Memory B cell (primary cell): ENCODE results near the gene TSPAN18.

Source experiments
- ATAC-seq: fragments of 150-1000 bp; cut with Tn5 transposase; 2 replicates; pipeline ENCODE4 v1.10.0; 2021; ENCODE audit warnings: low read depth, mild to moderate bottlenecking, moderate library complexity
- DNase-seq, 2 donors: peaks; one replicate each; pipeline ENCODE4 v3.0.0; 2022; ENCODE audit warnings: low spot score in 2 of 2
- H3K27ac Mint-ChIP-seq: one replicate; pipeline ENCODE4 v1.8.0; 2022; ENCODE audit warnings: mild to moderate bottlenecking, moderate library complexity, mixed read lengths
- H3K27me3 Mint-ChIP-seq: one replicate; pipeline ENCODE4 v1.8.0; 2022; ENCODE audit warnings: mixed read lengths
- H3K36me3 Mint-ChIP-seq: one replicate; pipeline ENCODE4 v1.8.0; 2022; ENCODE audit warnings: mild to moderate bottlenecking, mixed read lengths
- H3K4me1 Mint-ChIP-seq: one replicate; pipeline ENCODE4 v1.8.0; 2022; ENCODE audit warnings: mixed read lengths
- H3K4me3 Mint-ChIP-seq: one replicate; pipeline ENCODE4 v1.8.0; 2022; ENCODE audit warnings: mild to moderate bottlenecking, moderate library complexity, mixed read lengths
- H3K9me3 Mint-ChIP-seq: one replicate; pipeline ENCODE4 v1.8.0; 2022; ENCODE audit warnings: mixed read lengths

TSPAN18 gene

GRCh38 chr11:44903518-44903917, 176.8 kb downstream of the TSPAN18 start:
- Mint-ChIP-seq H3K4me1 (peaks cover 9% of the 10 kb centered on the region), H3K27me3 (peaks cover 10% of the 10 kb centered on the region), H3K36me3 (no peaks in the 10 kb centered on the region), H3K27ac (no peak overlapping the region), H3K4me3 (no peak overlapping the region), H3K9me3 (no peaks in the 10 kb centered on the region)
- no peak for ATAC-seq
- DNase-seq = no peak

GRCh38 chr11:44904261-44905020, 177.7 kb downstream of the TSPAN18 start:
- Mint-ChIP-seq H3K27ac (no peak overlapping the region), H3K9me3 (no peaks in the 10 kb centered on the region), H3K27me3 (peaks cover 12% of the 10 kb centered on the region), H3K36me3 (no peaks in the 10 kb centered on the region), H3K4me1 (peaks cover 9% of the 10 kb centered on the region), H3K4me3 (no peak overlapping the region)
- ATAC-seq (no peak), DNase-seq (no peak)

- DNase-seq (peak; percentile 25 to 37), ATAC-seq (peak; percentile 96)
- peaks cover 12% of the 10 kb centered on the region for H3K27me3 Mint-ChIP-seq
- H3K9me3 Mint-ChIP-seq = no peaks in the 10 kb centered on the region
- H3K27ac Mint-ChIP-seq = no peak overlapping the region
- H3K4me3 Mint-ChIP-seq = peak overlapping the region; percentile 8
- peaks cover 9% of the 10 kb centered on the region for H3K4me1 Mint-ChIP-seq
- no peaks in the 10 kb centered on the region for H3K36me3 Mint-ChIP-seq
Observed at GRCh38 chr11:44905131-44905866, 178.5 kb downstream of the TSPAN18 start.

- H3K36me3 Mint-ChIP-seq = no peaks in the 10 kb centered on the region
- no peaks in the 10 kb centered on the region for H3K9me3 Mint-ChIP-seq
- H3K27ac Mint-ChIP-seq = no peak overlapping the region
- DNase-seq (no peak), ATAC-seq (no peak)
- H3K4me3 Mint-ChIP-seq = no peak overlapping the region
- peaks cover 12% of the 10 kb centered on the region for H3K27me3 Mint-ChIP-seq
- peaks cover 13% of the 10 kb centered on the region for H3K4me1 Mint-ChIP-seq
Observed at GRCh38 chr11:44906649-44907048, 179.9 kb downstream of the TSPAN18 start.

GRCh38 chr11:44909557-44909956, 182.8 kb downstream of the TSPAN18 start:
- H3K36me3 Mint-ChIP-seq = no peaks in the 10 kb centered on the region
- no peak overlapping the region for H3K4me3 Mint-ChIP-seq
- no peaks in the 10 kb centered on the region for H3K9me3 Mint-ChIP-seq
- H3K27me3 Mint-ChIP-seq = peaks cover 11% of the 10 kb centered on the region
- ATAC-seq (no peak), DNase-seq (no peak)
- peaks cover 15% of the 10 kb centered on the region for H3K4me1 Mint-ChIP-seq
- no peak overlapping the region for H3K27ac Mint-ChIP-seq

- H3K27me3 Mint-ChIP-seq = peaks cover 7% of the 10 kb centered on the region
- H3K9me3 Mint-ChIP-seq = no peaks in the 10 kb centered on the region
- ATAC-seq (no peak), DNase-seq (no peak)
- no peaks in the 10 kb centered on the region for H3K36me3 Mint-ChIP-seq
- no peak overlapping the region for H3K4me3 Mint-ChIP-seq
- H3K4me1 Mint-ChIP-seq = peaks cover 13% of the 10 kb centered on the region
- no peak overlapping the region for H3K27ac Mint-ChIP-seq
Observed at GRCh38 chr11:44910591-44910990, 183.8 kb downstream of the TSPAN18 start.

GRCh38 chr11:44911029-44911814, 184.5 kb downstream of the TSPAN18 start:
- H3K27me3 Mint-ChIP-seq = peaks cover 7% of the 10 kb centered on the region
- ATAC-seq (peak; percentile 69), DNase-seq (peak; percentile 84 to 86)
- H3K9me3 Mint-ChIP-seq = no peaks in the 10 kb centered on the region
- peaks cover 14% of the 10 kb centered on the region for H3K4me1 Mint-ChIP-seq
- no peak overlapping the region for H3K27ac Mint-ChIP-seq
- no peak overlapping the region for H3K4me3 Mint-ChIP-seq
- H3K36me3 Mint-ChIP-seq = no peaks in the 10 kb centered on the region

GRCh38 chr11:44912270-44912987, 185.7 kb downstream of the TSPAN18 start:
- H3K4me1 Mint-ChIP-seq = peaks cover 19% of the 10 kb centered on the region
- H3K36me3 Mint-ChIP-seq = no peaks in the 10 kb centered on the region
- H3K4me3 Mint-ChIP-seq = no peak overlapping the region
- H3K27ac Mint-ChIP-seq = no peak overlapping the region
- peaks cover 7% of the 10 kb centered on the region for H3K27me3 Mint-ChIP-seq
- no peaks in the 10 kb centered on the region for H3K9me3 Mint-ChIP-seq
- ATAC-seq = no peak
- DNase-seq = no peak

GRCh38 chr11:44913502-44913901, 186.7 kb downstream of the TSPAN18 start:
- Mint-ChIP-seq H3K27me3 (peaks cover 7% of the 10 kb centered on the region), H3K36me3 (no peaks in the 10 kb centered on the region), H3K27ac (no peak overlapping the region), H3K4me3 (no peak overlapping the region), H3K4me1 (peaks cover 19% of the 10 kb centered on the region), H3K9me3 (no peaks in the 10 kb centered on the region)
- no peak for ATAC-seq
- DNase-seq = no peak

- Mint-ChIP-seq H3K36me3 (no peaks in the 10 kb centered on the region), H3K4me3 (no peak overlapping the region), H3K27ac (no peak overlapping the region), H3K9me3 (no peaks in the 10 kb centered on the region), H3K27me3 (peaks cover 6% of the 10 kb centered on the region), H3K4me1 (peaks cover 19% of the 10 kb centered on the region)
- ATAC-seq (no peak), DNase-seq (no peak)
Observed at GRCh38 chr11:44914105-44914504, 187.3 kb downstream of the TSPAN18 start.

GRCh38 chr11:44915004-44915403, 188.2 kb downstream of the TSPAN18 start:
- H3K27ac Mint-ChIP-seq = no peak overlapping the region
- H3K4me3 Mint-ChIP-seq = no peak overlapping the region
- peaks cover 19% of the 10 kb centered on the region for H3K4me1 Mint-ChIP-seq
- ATAC-seq (no peak), DNase-seq (no peak)
- H3K9me3 Mint-ChIP-seq = no peaks in the 10 kb centered on the region
- no peaks in the 10 kb centered on the region for H3K36me3 Mint-ChIP-seq
- H3K27me3 Mint-ChIP-seq = peaks cover 5% of the 10 kb centered on the region

- Mint-ChIP-seq H3K27me3 (peaks cover 5% of the 10 kb centered on the region), H3K4me1 (peaks cover 19% of the 10 kb centered on the region), H3K27ac (peak overlapping the region; percentile 69), H3K9me3 (no peaks in the 10 kb centered on the region), H3K36me3 (no peaks in the 10 kb centered on the region), H3K4me3 (no peak overlapping the region)
- peak in 1 of 2 donors; percentile 41 for DNase-seq
- ATAC-seq = peak; percentile 75
Observed at GRCh38 chr11:44915621-44916020, 188.9 kb downstream of the TSPAN18 start.

GRCh38 chr11:44916331-44916730, 189.6 kb downstream of the TSPAN18 start:
- Mint-ChIP-seq H3K9me3 (no peaks in the 10 kb centered on the region), H3K4me1 (peaks cover 14% of the 10 kb centered on the region), H3K36me3 (no peaks in the 10 kb centered on the region), H3K27me3 (peaks cover 5% of the 10 kb centered on the region), H3K4me3 (no peak overlapping the region), H3K27ac (no peak overlapping the region)
- ATAC-seq (peak; percentile 14), DNase-seq (no peak)
